GM12878 (cell line): ENCODE results near the gene LIPK. TPM values are rescaled to one million over a fixed set of nuclear protein-coding genes. Genes with fewer than 3 reads are reported as not detected.
A peak's percentile ranks its signal among the peaks of the same experiment; 100 is the strongest.

ENCODE experiments used
- ATAC-seq: fragments of 200-7000 bp; cut with Tn5 transposase; 3 replicates; pipeline ENCODE4 v1.9.1; 2020; ENCODE audit warnings: mild to moderate bottlenecking, moderate library complexity
- BruUV-seq: library from RNA; stranded (reverse); fragments of 400-500 nt; replicated peaks from 2 replicates; lab custom pipeline; 2021; lab: Mats Ljungman, UMichigan
- CTCF ChIA-PET: fragments of 300-600 bp; sonication (Branson Sonifier 250); formaldehyde crosslinking; extraction: SDS; loops from one replicate; lab custom pipeline; 2021; ENCODE audit warnings: inconsistent platforms; lab: Yijun Ruan, JAX
- POLR2A ChIA-PET: fragments of 350-600 bp; formaldehyde crosslinking; extraction: SDS; loops from one replicate; lab custom pipeline; 2021; ENCODE audit warnings: inconsistent platforms; lab: Charles Lee
- RAD21 ChIA-PET: fragments of 300-600 bp; sonication (Branson Sonifier 250); formaldehyde crosslinking; loops from one replicate; lab custom pipeline; 2023; ENCODE audit warnings: antibody characterized with exemption; ENCODE audit not compliant: unreplicated experiment; lab: Charles Lee
- SMC1A ChIA-PET: fragments of 300-600 bp; sonication (Branson Sonifier 250); formaldehyde crosslinking; loops from one replicate; lab custom pipeline; 2023; ENCODE audit not compliant: unreplicated experiment, uncharacterized antibody; lab: Charles Lee
- DNase-seq: peaks from one replicate; pipeline ENCODE4 v3.0.0-alpha.2; 2011; ENCODE audit warnings: low read depth, low spot score
- FAIRE-seq: peaks from 3 replicates; lab custom pipeline; 2011; peaks lifted over from hg19 to GRCh38; lab: Jason Lieb, UNC
- H2AFZ ChIP-seq: 2 replicates; pipeline ENCODE4 v1.6.0; 2011; ENCODE audit warnings: low read depth, low read length, control low read depth; ENCODE audit not compliant: control insufficient read depth
- H3K27ac ChIP-seq: 2 replicates; pipeline ENCODE4 v1.5.1; 2011; ENCODE audit warnings: control low read depth; ENCODE audit not compliant: control insufficient read depth, insufficient read depth
- H3K27me3 ChIP-seq, 2 experiments: replicated peaks in 1 of 2; 2 replicates each; pipeline versions ENCODE4 v1.6.0 to v1.6.1; 2011; ENCODE audit warnings: low read length in 1 of 2; ENCODE audit not compliant: control insufficient read depth in 2 of 2, insufficient read depth in 2 of 2
- H3K36me3 ChIP-seq, 2 experiments: 2 replicates each; pipeline ENCODE4 v1.5.1; 2011; ENCODE audit warnings: low read length in 1 of 2; ENCODE audit not compliant: control insufficient read depth in 2 of 2, insufficient read depth in 2 of 2
- H3K4me1 ChIP-seq: 2 replicates; pipeline ENCODE4 v1.6.1; 2011; ENCODE audit warnings: mild to moderate bottlenecking, low read length, moderate library complexity, mixed read lengths; ENCODE audit not compliant: control insufficient read depth, insufficient read depth
- H3K4me2 ChIP-seq: 2 replicates; pipeline ENCODE4 v1.6.0; 2011; ENCODE audit warnings: control low read depth; ENCODE audit not compliant: control insufficient read depth, insufficient read depth
- H3K4me3 ChIP-seq: fragments of 200-600 bp; sonication (generic); 2 replicates; pipeline ENCODE4 v1.5.1; 2016
- H3K79me2 ChIP-seq: 2 replicates; pipeline ENCODE4 v1.6.0; 2011; ENCODE audit warnings: low read length; ENCODE audit not compliant: control insufficient read depth, insufficient read depth
- H3K9ac ChIP-seq: 2 replicates; pipeline ENCODE4 v1.8.0; 2011; ENCODE audit warnings: low read length, control low read depth, mixed read lengths; ENCODE audit not compliant: control insufficient read depth, insufficient read depth
- H3K9me3 ChIP-seq: replicated peaks from 3 replicates; pipeline ENCODE4 v1.5.1; 2011; ENCODE audit warnings: mild to moderate bottlenecking, low read length; ENCODE audit not compliant: control insufficient read depth, insufficient read depth
- H4K20me1 ChIP-seq: 2 replicates; pipeline ENCODE4 v1.6.0; 2011; ENCODE audit not compliant: control insufficient read depth, insufficient read depth
- BCL11A ChIP-seq: IDR thresholded peaks from 2 replicates; pipeline ENCODE4 v1.6.1; 2011; ENCODE audit warnings: low read depth, low read length
- BRCA1 ChIP-seq: IDR thresholded peaks from 2 replicates; pipeline ENCODE4 v1.6.1; 2011; ENCODE audit warnings: low read depth, low read length, improper control_type of control experiment
- CBX3 ChIP-seq: fragments of 200-600 bp; sonication (generic); IDR thresholded peaks from 2 replicates; pipeline ENCODE4 v1.6.1; 2016; ENCODE audit warnings: low read depth, borderline replicate concordance
- E2F8 ChIP-seq: fragments of 450-650 bp; IDR thresholded peaks from 2 replicates; pipeline ENCODE4 v1.6.1; 2018; ENCODE audit warnings: mild to moderate bottlenecking, low read depth, moderate library complexity; ENCODE audit not compliant: partially characterized antibody
- FOS ChIP-seq: IDR thresholded peaks from 3 replicates; pipeline ENCODE4 v1.6.1; 2011; ENCODE audit warnings: borderline replicate concordance; ENCODE audit not compliant: insufficient read length; ENCODE audit errors: extremely low read depth
- HCFC1 ChIP-seq: fragments of 150-350 bp; IDR thresholded peaks from 2 replicates; pipeline ENCODE4 v1.6.1; 2014; ENCODE audit warnings: low read length
- KDM1A ChIP-seq: fragments of 200-600 bp; sonication (generic); IDR thresholded peaks from 2 replicates; pipeline ENCODE4 v1.6.1; 2016; ENCODE audit warnings: borderline replicate concordance
- KLF5 ChIP-seq: fragments of 450-650 bp; IDR thresholded peaks from 2 replicates; pipeline ENCODE4 v1.6.1; 2014; ENCODE audit warnings: mild to moderate bottlenecking; ENCODE audit not compliant: partially characterized antibody
- MAX ChIP-seq: IDR thresholded peaks from 2 replicates; pipeline ENCODE4 v1.6.1; 2012; ENCODE audit warnings: low read depth, low read length, improper control_type of control experiment
- MTA3 ChIP-seq: IDR thresholded peaks from 2 replicates; pipeline ENCODE4 v1.6.1; 2012; ENCODE audit warnings: low read length, inconsistent platforms, borderline replicate concordance
- MYB ChIP-seq: fragments of 150-350 bp; IDR thresholded peaks from 2 replicates; pipeline ENCODE4 v1.6.1; 2014; ENCODE audit warnings: mild to moderate bottlenecking, low read depth, low read length, borderline replicate concordance
- TARDBP ChIP-seq: IDR thresholded peaks from 2 replicates; pipeline ENCODE4 v1.6.1; 2016; ENCODE audit warnings: borderline replicate concordance
- ZNF687 ChIP-seq: fragments of 450-650 bp; IDR thresholded peaks from 2 replicates; pipeline ENCODE4 v1.6.1; 2017; ENCODE audit warnings: mild to moderate bottlenecking, moderate library complexity
- WGBS: methylation state at CpG from one replicate; pipeline ENCODE4 v1.1.6; 2016; ENCODE audit warnings: low lambda C conversion rate; ENCODE audit not compliant: insufficient replicate concordance, insufficient coverage; ENCODE audit errors: missing lambda C conversion rate; 5-methylcytosine and 5-hydroxymethylcytosine counted together
- in situ Hi-C: fragments of 300-500 bp; cut with MboI; formaldehyde crosslinking; loops from 9 replicates; pipeline ENCODE4 v1.14.3; 2018; ENCODE audit warnings: mixed read lengths
- intact Hi-C: fragments of 100-400 bp; cut with micrococcal nuclease; formaldehyde crosslinking; loops from one replicate; pipeline ENCODE4 v1.14.2; 2022; ENCODE audit not compliant: unreplicated experiment
- polyA plus RNA-seq, 11 experiments: library from polyadenylated mRNA; depleted of rRNA in 4 of 11; unstranded in 6 of 11; stranded (reverse) in 5 of 11; fragments of >200 nt; fragmentation: Nextera tagmentation in 4 of 11; fragmentation: Illumina TruSeq in 1 of 11; extraction: Ambion mirVana in 4 of 11; extraction: Trizol in 1 of 11; gene quantifications; 1 replicate in 1 of 11; 2 replicates in 10 of 11; pipeline versions ENCODE4 v1.2.1 to v1.2.3, GENCODE V29; 2011 to 2016; ENCODE audit warnings: inconsistent platforms in 2 of 11, missing spikeins in 2 of 11, low read depth in 1 of 11
- total RNA-seq, 4 experiments: library from RNA; depleted of rRNA in 3 of 4; stranded (reverse); fragments of >200 nt in 3 of 4; fragmentation: Illumina TruSeq in 1 of 4; extraction: Trizol in 1 of 4; gene quantifications; 2 replicates each; pipeline versions ENCODE4 v1.2.1 to v1.2.3, GENCODE V29; 2013 to 2021
- TF ChIP-seq, protein P1 (sequence below): IDR thresholded peaks from 2 replicates; pipeline ENCODE4 v1.6.1; 2012; ENCODE audit warnings: mild to moderate bottlenecking, low read depth, low read length

Gene LIPK
- total and polyA plus RNA-seq, 10 of the 15 experiments (the other 5 are each of a cell fraction or from before 2014, with no cell fraction given) = not detected

DNA sequence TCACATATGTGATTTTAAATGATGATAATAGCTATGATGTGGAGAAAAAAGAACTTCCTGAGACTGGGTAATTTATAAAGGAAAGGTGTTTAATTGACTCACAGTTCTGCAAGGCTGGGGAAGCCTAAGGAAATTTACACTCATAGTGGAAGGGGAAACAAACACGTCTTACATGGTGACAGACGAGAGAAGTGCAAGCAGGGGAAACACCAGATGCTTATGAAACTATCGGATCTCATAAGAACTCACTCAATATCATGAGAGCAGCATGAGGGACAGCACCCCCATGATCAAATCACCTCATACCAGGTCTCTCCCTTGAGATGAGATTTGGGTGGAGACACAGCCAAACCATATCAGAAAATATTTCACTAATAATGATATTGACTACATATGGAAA, 49.7 kb downstream of the LIPK start:
- Histone ChIP-seq H3K79me2 (no peaks in the 10 kb centered on the region), H4K20me1 (no peaks in the 10 kb centered on the region), H3K27ac (no peak overlapping the region), H3K9me3 (no peaks in the 10 kb centered on the region), H3K4me1 (no peaks in the 10 kb centered on the region), H3K4me3 (no peak overlapping the region), H3K9ac (no peak overlapping the region), H3K4me2 (no peak overlapping the region), H3K36me3 (no peaks in the 10 kb centered on the region), H2AFZ (no peak overlapping the region), H3K27me3 (no peaks in the 10 kb centered on the region)
- DNase-seq (no peak), FAIRE-seq (no peak), ATAC-seq (peak; percentile 80)
- in situ Hi-C loops (no loop called here), intact Hi-C loops (loop anchor here (5.0 kb wide), 1 partner anchor 37 kb away; no protein-coding TSS in a partner anchor)
- no TSS peak for BruUV-seq
- SMC1A ChIA-PET = interaction anchor here (1.3 to 1.4 kb wide), 2 partner anchors 9 to 23 kb away, joined by 5 to 8 read pairs; no protein-coding TSS in a partner anchor
- POLR2A ChIA-PET = no interaction called here
- 0% methylated on average over 3 of the region's 3 CpGs for WGBS
- CTCF ChIA-PET = interaction anchor here (0.6 to 1.3 kb wide), 6 partner anchors 9 to 155 kb away, joined by 3 to 4 read pairs (median 3); no protein-coding TSS in a partner anchor
- RAD21 ChIA-PET = interaction anchor here (1.0 kb wide), 1 partner anchor 27 kb away, joined by 3 read pairs; no protein-coding TSS in a partner anchor
- TF ChIP-seq BRCA1 = no peak
- no peak for TF ChIP-seq CBX3
- TF ChIP-seq MAX = no peak
- no peak for TF ChIP-seq ZNF687
- no peak for TF ChIP-seq BCL11A
- no peak for TF ChIP-seq MYB
- no peak for TF ChIP-seq KLF5
- TF ChIP-seq TARDBP = no peak
- TF ChIP-seq FOS = no peak
- no peak for TF ChIP-seq KDM1A
- no peak for TF ChIP-seq MTA3
- TF ChIP-seq HCFC1 = no peak
- TF ChIP-seq E2F8 = no peak
- TF ChIP-seq, protein P1, sequence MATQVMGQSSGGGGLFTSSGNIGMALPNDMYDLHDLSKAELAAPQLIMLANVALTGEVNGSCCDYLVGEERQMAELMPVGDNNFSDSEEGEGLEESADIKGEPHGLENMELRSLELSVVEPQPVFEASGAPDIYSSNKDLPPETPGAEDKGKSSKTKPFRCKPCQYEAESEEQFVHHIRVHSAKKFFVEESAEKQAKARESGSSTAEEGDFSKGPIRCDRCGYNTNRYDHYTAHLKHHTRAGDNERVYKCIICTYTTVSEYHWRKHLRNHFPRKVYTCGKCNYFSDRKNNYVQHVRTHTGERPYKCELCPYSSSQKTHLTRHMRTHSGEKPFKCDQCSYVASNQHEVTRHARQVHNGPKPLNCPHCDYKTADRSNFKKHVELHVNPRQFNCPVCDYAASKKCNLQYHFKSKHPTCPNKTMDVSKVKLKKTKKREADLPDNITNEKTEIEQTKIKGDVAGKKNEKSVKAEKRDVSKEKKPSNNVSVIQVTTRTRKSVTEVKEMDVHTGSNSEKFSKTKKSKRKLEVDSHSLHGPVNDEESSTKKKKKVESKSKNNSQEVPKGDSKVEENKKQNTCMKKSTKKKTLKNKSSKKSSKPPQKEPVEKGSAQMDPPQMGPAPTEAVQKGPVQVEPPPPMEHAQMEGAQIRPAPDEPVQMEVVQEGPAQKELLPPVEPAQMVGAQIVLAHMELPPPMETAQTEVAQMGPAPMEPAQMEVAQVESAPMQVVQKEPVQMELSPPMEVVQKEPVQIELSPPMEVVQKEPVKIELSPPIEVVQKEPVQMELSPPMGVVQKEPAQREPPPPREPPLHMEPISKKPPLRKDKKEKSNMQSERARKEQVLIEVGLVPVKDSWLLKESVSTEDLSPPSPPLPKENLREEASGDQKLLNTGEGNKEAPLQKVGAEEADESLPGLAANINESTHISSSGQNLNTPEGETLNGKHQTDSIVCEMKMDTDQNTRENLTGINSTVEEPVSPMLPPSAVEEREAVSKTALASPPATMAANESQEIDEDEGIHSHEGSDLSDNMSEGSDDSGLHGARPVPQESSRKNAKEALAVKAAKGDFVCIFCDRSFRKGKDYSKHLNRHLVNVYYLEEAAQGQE = no peak
